Mucosa of descending colon (tissue), 3 donors: Measurements from ENCODE around the gene MVB12B. TPM values are rescaled to one million over a fixed set of nuclear protein-coding genes. Genes with fewer than 3 reads are reported as not detected.

ENCODE experiments used
- ATAC-seq: fragments of 200-7000 bp; cut with Tn5 transposase; one replicate; pipeline ENCODE4 v1.9.1; 2020; ENCODE audit warnings: mild to moderate bottlenecking, moderate library complexity
- DNase-seq, 3 donors: peaks; one replicate each; pipeline ENCODE4 v3.0.0-alpha.2; 2020
- H3K36me3 ChIP-seq: fragments of 200-600 bp; one replicate; pipeline ENCODE4 v1.8.0; 2021; ENCODE audit warnings: low read depth, mild to moderate bottlenecking
- H3K4me1 ChIP-seq: fragments of 200-600 bp; one replicate; pipeline ENCODE4 v1.8.0; 2021; ENCODE audit warnings: low read depth, mild to moderate bottlenecking
- H3K4me3 ChIP-seq: fragments of 200-600 bp; one replicate; pipeline ENCODE4 v1.8.0; 2021; ENCODE audit warnings: mild to moderate bottlenecking
- H3K9me3 ChIP-seq: fragments of 200-600 bp; one replicate; pipeline ENCODE4 v1.8.0; 2021; ENCODE audit warnings: mild to moderate bottlenecking
- CTCF ChIP-seq: fragments of 200-600 bp; IDR thresholded peaks from one replicate; pipeline ENCODE4 v1.8.0; 2022; ENCODE audit warnings: antibody characterized with exemption, mild to moderate bottlenecking
- intact Hi-C, 2 donors: fragments of 100-400 bp; cut with DNase I in 1 of 2; cut with micrococcal nuclease in 1 of 2; formaldehyde crosslinking; loops; one replicate each; pipeline versions ENCODE4 v1.11.0 to v1.11.1; 2022; cut with DNase I, micrococcal nuclease
- total RNA-seq, 3 donors: library from RNA; stranded (reverse); fragmentation: NEBNext Ultra II Directional in 2 of 3; extraction: Animal tissue kit (Norgen Biotek cat#: 25700) in 2 of 3; gene quantifications; one replicate each; pipeline versions ENCODE4 v1.2.1 to v1.2.4, GENCODE V29; 2021 to 2023
- donor health status: DM: no; HTN: no; CAD: no; lungs with moderate emphysema.
- donor health status: DM: no; HTN: no; CAD: no.
- donor health status: DM: no; HTN: yes; CAD: no.

MVB12B gene
- total RNA-seq, 3 donors from 2014 or later, result 16.8 to 26.4 (median 21.6) TPM

DNA sequence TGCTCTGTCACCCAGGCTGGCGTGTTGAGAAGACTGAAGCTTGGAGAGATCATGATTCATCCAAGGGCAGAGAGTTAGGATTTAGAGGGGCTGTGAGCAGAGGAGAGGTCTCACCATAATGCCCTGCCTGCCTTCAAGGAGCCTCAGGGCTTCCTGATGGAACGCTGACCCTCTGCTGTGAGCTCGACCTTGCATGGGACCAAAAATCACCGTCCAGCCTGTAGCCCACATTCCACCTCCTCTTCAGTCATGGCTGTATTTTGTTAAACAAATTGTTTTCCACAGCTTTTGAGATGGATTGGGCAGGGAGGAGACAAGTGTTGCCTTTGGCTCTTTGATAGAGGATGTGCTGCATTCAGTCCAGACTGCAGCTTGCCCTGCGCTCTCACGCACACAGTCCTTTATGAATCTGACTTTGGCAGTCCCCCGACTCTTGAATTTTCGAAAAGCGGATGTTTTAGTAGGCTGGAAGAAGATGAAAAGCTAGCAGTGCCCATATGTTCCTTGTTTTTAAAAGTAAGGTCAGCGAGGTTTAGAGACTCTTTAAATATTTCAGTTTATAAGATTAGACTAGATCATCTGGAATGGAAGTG lies 79.5 kb downstream of the MVB12B start:
- no peaks in the 10 kb centered on the region for H3K4me1 ChIP-seq
- no peaks in the 10 kb centered on the region for H3K36me3 ChIP-seq
- DNase-seq (no peak), ATAC-seq (no peak)
- H3K4me3 ChIP-seq, result no peak overlapping the region
- H3K9me3 ChIP-seq, result no peaks in the 10 kb centered on the region
- TF ChIP-seq CTCF, result no peak
- intact Hi-C loops, result no loop called here

DNA sequence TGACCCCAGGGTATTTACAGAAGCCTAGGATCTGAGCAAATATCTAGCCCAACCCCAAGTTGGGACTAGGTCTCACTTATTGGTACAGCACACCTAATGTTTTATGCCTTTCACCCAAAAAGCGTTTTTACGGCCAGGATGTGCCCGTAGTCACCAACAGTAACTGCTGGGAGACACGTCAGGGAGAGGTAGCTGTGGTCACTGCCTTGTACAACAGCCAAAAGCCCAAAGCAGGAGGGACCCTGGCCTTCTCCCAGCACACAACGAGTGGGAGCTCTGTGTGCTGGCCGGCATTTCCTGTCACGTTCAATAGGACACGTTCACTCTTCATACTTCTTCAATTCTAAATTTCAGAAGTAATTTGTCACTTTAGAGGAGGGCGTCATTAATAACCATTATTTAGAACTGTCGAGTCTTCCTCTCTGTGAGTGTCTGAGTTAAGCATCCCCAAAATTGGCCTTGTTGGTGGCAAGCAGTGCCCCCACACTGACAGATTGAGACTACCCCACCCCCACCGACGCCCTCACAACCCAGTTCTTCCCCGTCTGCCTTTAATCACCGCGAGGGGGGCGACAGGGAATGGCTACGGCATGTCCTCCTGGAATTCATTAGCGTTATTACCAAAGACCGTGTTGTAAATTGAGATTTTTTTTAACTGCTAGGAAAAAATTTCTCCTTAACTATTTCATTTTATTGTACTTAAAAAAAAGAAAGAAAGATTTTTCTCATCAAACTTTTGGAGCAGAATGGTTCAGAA lies 80.7 kb downstream of the MVB12B start:
- no peak for TF ChIP-seq CTCF
- no peaks in the 10 kb centered on the region for H3K9me3 ChIP-seq
- no peak overlapping the region for H3K4me3 ChIP-seq
- intact Hi-C loops, result no loop called here
- H3K4me1 ChIP-seq, result no peaks in the 10 kb centered on the region
- H3K36me3 ChIP-seq, result no peaks in the 10 kb centered on the region
- ATAC-seq (no peak), DNase-seq (no peak)

- ATAC-seq (no peak), DNase-seq (no peak)
- no peaks in the 10 kb centered on the region for H3K4me1 ChIP-seq
- no peak overlapping the region for H3K4me3 ChIP-seq
- no peak for TF ChIP-seq CTCF
- no peaks in the 10 kb centered on the region for H3K36me3 ChIP-seq
- no peaks in the 10 kb centered on the region for H3K9me3 ChIP-seq
- intact Hi-C loops, result no loop called here
Measured at GRCh38 chr9:126408004-126408403, 81.4 kb downstream of the MVB12B start.

DNA sequence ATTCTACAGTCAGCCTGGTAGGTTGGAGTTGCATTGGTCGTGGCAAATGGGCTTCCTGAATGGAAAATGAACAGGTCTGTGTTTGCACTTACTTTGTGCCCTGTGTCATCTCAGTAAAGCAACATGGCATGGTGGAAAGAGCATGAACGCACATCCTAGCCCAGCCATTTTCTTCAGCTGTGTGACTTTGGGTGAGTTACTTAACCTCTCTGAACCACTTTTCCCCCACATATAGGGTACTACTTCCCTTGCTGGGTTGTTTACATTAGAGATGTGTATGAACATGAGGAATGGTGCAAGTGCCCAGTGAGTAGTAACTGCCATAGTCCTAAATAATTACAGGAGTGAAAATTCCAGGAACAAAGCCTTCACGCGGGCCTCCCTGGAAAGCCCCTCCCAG lies 83.6 kb downstream of the MVB12B start:
- Histone ChIP-seq H3K4me3 (no peak overlapping the region), H3K36me3 (no peaks in the 10 kb centered on the region), H3K4me1 (no peaks in the 10 kb centered on the region), H3K9me3 (no peaks in the 10 kb centered on the region)
- ATAC-seq, result no peak
- intact Hi-C loops, result no loop called here
- TF ChIP-seq CTCF, result no peak
- no peak for DNase-seq

DNA sequence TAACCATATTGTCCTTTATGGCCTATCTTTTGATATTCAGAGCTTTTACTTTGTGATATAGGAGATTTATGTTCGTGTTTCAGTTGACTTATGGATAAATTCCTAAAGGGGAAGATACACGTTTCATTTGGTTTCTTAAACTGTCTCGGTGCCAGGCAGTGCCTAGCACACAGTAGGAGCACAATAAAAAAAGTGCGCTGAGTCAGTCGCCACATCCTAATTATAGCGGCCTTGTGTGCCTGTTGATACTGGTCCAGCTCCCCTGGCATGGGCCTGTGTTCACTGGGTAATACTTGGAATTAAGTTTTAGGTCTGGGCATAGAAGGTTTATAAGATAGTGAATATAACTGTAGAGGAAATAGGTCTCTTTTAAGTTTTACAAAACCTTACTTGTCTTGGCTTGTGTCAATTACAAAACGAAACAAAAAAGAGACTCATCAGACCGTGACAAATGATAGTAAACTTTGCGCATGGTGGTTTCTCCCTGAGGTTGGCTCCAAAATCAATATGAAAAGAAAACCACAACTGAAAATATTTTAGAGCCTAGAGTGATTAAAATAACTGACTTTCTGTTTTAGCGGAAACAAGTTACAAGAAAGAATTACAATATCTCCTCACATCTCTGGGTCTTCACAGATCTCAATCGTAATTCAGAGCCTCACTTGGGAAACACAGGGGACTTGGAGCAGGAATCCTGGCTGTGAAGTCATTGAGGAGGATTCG lies 84.8 kb downstream of the MVB12B start:
- no peaks in the 10 kb centered on the region for H3K36me3 ChIP-seq
- H3K9me3 ChIP-seq, result no peaks in the 10 kb centered on the region
- no peaks in the 10 kb centered on the region for H3K4me1 ChIP-seq
- TF ChIP-seq CTCF, result no peak
- peak; percentile 48 for ATAC-seq
- no peak overlapping the region for H3K4me3 ChIP-seq
- DNase-seq, result no peak
- intact Hi-C loops, result no loop called here
